Osteoblast (primary cell): Measurements from ENCODE around the gene TEX13A. TPM values are rescaled to one million over a fixed set of nuclear protein-coding genes. Genes with fewer than 3 reads are reported as not detected.
"Not testable (repeated sequence)": the region's sequence is repeated elsewhere in the genome, so short reads cannot be mapped to it uniquely, and the experiment has no call there.

ENCODE experiments used
- DNase-seq: peaks from one replicate; pipeline ENCODE4 v3.0.0; 2011; ENCODE audit warnings: low spot score, mixed read lengths; ENCODE audit not compliant: insufficient read length; ENCODE audit errors: missing footprints
- H2AFZ ChIP-seq: 2 replicates; pipeline ENCODE4 v1.6.0; 2011; ENCODE audit warnings: mild to moderate bottlenecking, low read length
- H3K27ac ChIP-seq: 2 replicates; pipeline ENCODE4 v1.5.1; 2011; ENCODE audit warnings: mild to moderate bottlenecking, low read depth, low read length, moderate library complexity
- H3K27me3 ChIP-seq: 2 replicates; pipeline ENCODE4 v1.6.0; 2012; ENCODE audit warnings: mild to moderate bottlenecking, control low read depth, inconsistent platforms, low read length, moderate library complexity; ENCODE audit not compliant: insufficient read depth
- H3K36me3 ChIP-seq: 2 replicates; pipeline ENCODE4 v1.5.1; 2011; ENCODE audit warnings: mild to moderate bottlenecking, low read length, control low read depth, moderate library complexity; ENCODE audit not compliant: insufficient read depth
- H3K4me1 ChIP-seq: 2 replicates; pipeline ENCODE4 v1.5.1; 2011; ENCODE audit warnings: mild to moderate bottlenecking, low read length, control low read depth, moderate library complexity; ENCODE audit not compliant: insufficient read depth
- H3K4me2 ChIP-seq: 2 replicates; pipeline ENCODE4 v1.6.0; 2011; ENCODE audit warnings: mild to moderate bottlenecking, low read length; ENCODE audit not compliant: insufficient read depth
- H3K4me3 ChIP-seq: fragments of 200-600 bp; sonication (generic); 3 replicates; pipeline ENCODE4 v1.5.1; 2012; ENCODE audit warnings: mild to moderate bottlenecking, low read length, inconsistent platforms; ENCODE audit not compliant: insufficient read depth
- H3K79me2 ChIP-seq: 2 replicates; pipeline ENCODE4 v1.6.0; 2012; ENCODE audit warnings: mild to moderate bottlenecking, low read length, control low read depth, inconsistent platforms; ENCODE audit not compliant: insufficient read depth
- H3K9me3 ChIP-seq: 2 replicates; pipeline ENCODE4 v1.5.1; 2011; ENCODE audit warnings: low read depth, low read length, control low read depth
- H4K20me1 ChIP-seq: 2 replicates; pipeline ENCODE4 v1.6.0; 2012; ENCODE audit warnings: mild to moderate bottlenecking, low read length, control low read depth; ENCODE audit not compliant: insufficient read depth
- CTCF ChIP-seq: IDR thresholded peaks from 2 replicates; pipeline ENCODE4 v1.5.1; 2011; ENCODE audit warnings: mild to moderate bottlenecking, low read depth, low read length, moderate library complexity; ENCODE audit errors: extremely low read depth
- total RNA-seq: library from RNA; depleted of rRNA; stranded (reverse); fragments of >200 nt; gene quantifications from 2 replicates; pipeline ENCODE4 v1.2.3, GENCODE V29; 2012

TEX13A gene
- total RNA-seq, 1 donor = not detected

GRCh38 chrX:105241056-105241455, 20.6 kb upstream of the TEX13A start:
- Histone ChIP-seq H3K4me1 (no peaks in the 10 kb centered on the region), H4K20me1 (no peaks in the 10 kb centered on the region), H3K27me3 (peaks cover 15% of the 10 kb centered on the region), H3K9me3 (no peaks in the 10 kb centered on the region), H3K79me2 (no peaks in the 10 kb centered on the region), H3K4me3 (no peak overlapping the region), H3K4me2 (no peak overlapping the region), H2AFZ (no peak overlapping the region), H3K27ac (no peak overlapping the region), H3K36me3 (no peaks in the 10 kb centered on the region)
- TF ChIP-seq CTCF = no peak
- no peak for DNase-seq

GRCh38 chrX:105237407-105237806, 16.9 kb upstream of the TEX13A start:
- DNase-seq, H3K4me3 ChIP-seq, H3K79me2 ChIP-seq, H3K36me3 ChIP-seq, H3K4me2 ChIP-seq, H4K20me1 ChIP-seq, H2AFZ ChIP-seq, H3K27me3 ChIP-seq, H3K27ac ChIP-seq, H3K4me1 ChIP-seq, H3K9me3 ChIP-seq: not testable (repeated sequence)

- Histone ChIP-seq H3K4me1 (no peaks in the 10 kb centered on the region), H2AFZ (no peak overlapping the region), H3K9me3 (no peaks in the 10 kb centered on the region), H3K27ac (no peak overlapping the region), H3K36me3 (no peaks in the 10 kb centered on the region), H3K79me2 (no peaks in the 10 kb centered on the region), H3K4me2 (no peak overlapping the region), H3K4me3 (no peak overlapping the region), H4K20me1 (no peaks in the 10 kb centered on the region), H3K27me3 (peaks cover 3% of the 10 kb centered on the region)
- peak; percentile 54 for DNase-seq
- TF ChIP-seq CTCF = no peak
These were observed 8.7 kb upstream of the TEX13A start for GRCh38 chrX:105229146-105229545.

GRCh38 chrX:105228602-105229001, 8.1 kb upstream of the TEX13A start:
- no peak overlapping the region for H3K27ac ChIP-seq
- no peaks in the 10 kb centered on the region for H3K4me1 ChIP-seq
- no peak overlapping the region for H3K4me3 ChIP-seq
- TF ChIP-seq CTCF = no peak
- H3K4me2 ChIP-seq = no peak overlapping the region
- no peaks in the 10 kb centered on the region for H3K79me2 ChIP-seq
- peaks cover 4% of the 10 kb centered on the region for H3K27me3 ChIP-seq
- H4K20me1 ChIP-seq = no peaks in the 10 kb centered on the region
- no peak for DNase-seq
- no peaks in the 10 kb centered on the region for H3K36me3 ChIP-seq
- no peaks in the 10 kb centered on the region for H3K9me3 ChIP-seq
- no peak overlapping the region for H2AFZ ChIP-seq
